Left ventricle myocardium inferior (tissue), 1 donor: ENCODE results near the gene MEGF11. TPM values are rescaled to one million over a fixed set of nuclear protein-coding genes. Genes with fewer than 3 reads are reported as not detected.
A peak's percentile ranks its signal among the peaks of the same experiment; 100 is the strongest.

Experiments used
- DNase-seq: peaks from one replicate; pipeline ENCODE4 v3.0.0-alpha.2; 2020
- H3K27ac ChIP-seq: fragments of 200-600 bp; replicated peaks from 2 replicates; pipeline ENCODE4 v1.8.0; 2021
- H3K27me3 ChIP-seq: fragments of 200-600 bp; 2 replicates; pipeline ENCODE4 v1.8.0; 2021; ENCODE audit warnings: low read depth
- H3K36me3 ChIP-seq: fragments of 200-600 bp; 2 replicates; pipeline ENCODE4 v1.8.0; 2021
- H3K4me1 ChIP-seq: fragments of 200-600 bp; 2 replicates; pipeline ENCODE4 v1.8.0; 2021
- H3K4me3 ChIP-seq: fragments of 200-600 bp; 2 replicates; pipeline ENCODE4 v1.8.0; 2021; ENCODE audit warnings: mild to moderate bottlenecking, moderate library complexity
- H3K9me3 ChIP-seq: fragments of 200-600 bp; replicated peaks from 2 replicates; pipeline ENCODE4 v1.8.0; 2021
- CTCF ChIP-seq: fragments of 200-600 bp; IDR thresholded peaks from 2 replicates; pipeline ENCODE4 v1.8.0; 2021; ENCODE audit warnings: antibody characterized with exemption, mild to moderate bottlenecking, borderline replicate concordance
- intact Hi-C: fragments of 100-400 bp; cut with micrococcal nuclease; formaldehyde crosslinking; loops from one replicate; pipeline ENCODE4 v1.11.0; 2022
- total RNA-seq: library from RNA; stranded (reverse); fragmentation: NEBNext Ultra II Directional; extraction: Animal tissue kit (Norgen Biotek cat#: 25700); gene quantifications from one replicate; pipeline ENCODE4 v1.2.1, GENCODE V29; 2021
- donor health status: DM: no; HTN: yes; CAD: no; lungs with severe emphysema.

MEGF11 gene
- total RNA-seq, 1 donor from 2014 or later = not detected

DNA sequence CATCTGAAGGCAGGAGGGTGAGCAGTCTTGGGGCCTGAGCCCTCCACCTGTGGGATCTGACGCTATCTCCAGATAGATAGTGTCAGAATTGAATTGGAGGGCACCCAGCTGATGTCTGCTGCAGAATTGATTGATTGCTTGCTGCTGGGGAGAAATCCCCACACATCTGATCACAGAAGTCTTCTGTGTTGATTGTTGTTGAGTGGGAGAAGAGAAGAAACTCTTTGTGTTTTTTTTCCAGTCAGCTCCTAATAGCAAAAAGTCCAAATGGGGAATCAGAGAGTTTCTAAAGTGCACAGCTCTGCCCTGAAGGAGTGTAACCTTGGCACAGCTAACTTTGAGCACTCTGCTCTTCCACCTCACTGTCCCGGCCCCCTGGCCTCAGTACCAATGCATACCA is 318.2 kb downstream of the MEGF11 start:
- Histone ChIP-seq H3K9me3 (no peaks in the 10 kb centered on the region), H3K27me3 (no peaks in the 10 kb centered on the region), H3K4me1 (peaks cover 26% of the 10 kb centered on the region), H3K27ac (no peak overlapping the region), H3K4me3 (no peak overlapping the region), H3K36me3 (no peaks in the 10 kb centered on the region)
- intact Hi-C loops = no loop called here
- no peak for DNase-seq
- no peak for TF ChIP-seq CTCF

- TF ChIP-seq CTCF = no peak
- H3K36me3 ChIP-seq = no peaks in the 10 kb centered on the region
- intact Hi-C loops = no loop called here
Measured at GRCh38 chr15:65931221-65931620, 322.3 kb downstream of the MEGF11 start.

GRCh38 chr15:65930134-65930533 is 323.4 kb downstream of the MEGF11 start:
- intact Hi-C loops = no loop called here
- no peak for TF ChIP-seq CTCF
- Histone ChIP-seq H3K9me3 (no peaks in the 10 kb centered on the region), H3K36me3 (no peaks in the 10 kb centered on the region), H3K4me1 (no peaks in the 10 kb centered on the region), H3K27ac (no peak overlapping the region), H3K4me3 (no peak overlapping the region), H3K27me3 (no peaks in the 10 kb centered on the region)
- DNase-seq = no peak

More at GRCh38 chr15:65931221-65931620, 322.3 kb downstream of the MEGF11 start:
- Histone ChIP-seq H3K4me3 (no peak overlapping the region), H3K9me3 (no peaks in the 10 kb centered on the region), H3K27me3 (no peaks in the 10 kb centered on the region), H3K4me1 (peaks cover 2% of the 10 kb centered on the region), H3K27ac (no peak overlapping the region)
- no peak for DNase-seq

GRCh38 chr15:65929573-65929972 is 324.0 kb downstream of the MEGF11 start:
- Histone ChIP-seq H3K27ac (no peak overlapping the region), H3K9me3 (no peaks in the 10 kb centered on the region), H3K4me1 (no peaks in the 10 kb centered on the region), H3K36me3 (no peaks in the 10 kb centered on the region), H3K27me3 (no peaks in the 10 kb centered on the region), H3K4me3 (no peak overlapping the region)
- no peak for TF ChIP-seq CTCF
- DNase-seq = no peak
- intact Hi-C loops = no loop called here

- H3K27me3 ChIP-seq = no peaks in the 10 kb centered on the region
- no peaks in the 10 kb centered on the region for H3K4me1 ChIP-seq
- no peak for DNase-seq
- no peaks in the 10 kb centered on the region for H3K36me3 ChIP-seq
- H3K27ac ChIP-seq = no peak overlapping the region
- H3K4me3 ChIP-seq = no peak overlapping the region
- intact Hi-C loops = no loop called here
- H3K9me3 ChIP-seq = no peaks in the 10 kb centered on the region
- peak; percentile 14 for TF ChIP-seq CTCF
Measured at GRCh38 chr15:65927545-65927944, 326.0 kb downstream of the MEGF11 start.

GRCh38 chr15:65926899-65927298 is 326.7 kb downstream of the MEGF11 start:
- Histone ChIP-seq H3K36me3 (no peaks in the 10 kb centered on the region), H3K27ac (no peak overlapping the region), H3K4me3 (no peak overlapping the region), H3K4me1 (peaks cover 2% of the 10 kb centered on the region), H3K27me3 (no peaks in the 10 kb centered on the region), H3K9me3 (no peaks in the 10 kb centered on the region)
- intact Hi-C loops = no loop called here
- DNase-seq = no peak
- TF ChIP-seq CTCF = no peak
